ENCODE measurements around the gene SFMBT1.

GRCh38 chr3:53089511-53089910 lies 43.6 kb upstream of the SFMBT1 start:
- TF ChIP-seq SRF (IDR thresholded peaks at IDR 0.05; ENCODE audit: low read depth) = no peak
- TF ChIP-seq CTCF (IDR thresholded peaks at IDR 0.05 in 2 of 3, conservative IDR thresholded peaks at IDR 0.05 in 1 of 3; ENCODE audit: borderline replicate concordance in 1 of 3, insufficient read depth in 1 of 3, low read depth in 2 of 3, low read length in 2 of 3) = no peak
- TF ChIP-seq RAD21 (IDR thresholded peaks at IDR 0.05; ENCODE audit: low read depth) = no peak
- TF ChIP-seq POLR2A (IDR thresholded peaks at IDR 0.05; ENCODE audit: borderline replicate concordance, extremely low read depth, insufficient read depth, insufficient read length) = no peak
- TF ChIP-seq POLR2AphosphoS5 (IDR thresholded peaks at IDR 0.05; ENCODE audit: low read depth, low read length) = no peak
- TF ChIP-seq EZH2phosphoT487 (IDR thresholded peaks at IDR 0.05; ENCODE audit: borderline replicate concordance) = no peak
